Pons (tissue), 1 donor: ENCODE results near the gene ATG9B.
A peak's percentile ranks its signal among the peaks of the same experiment; 100 is the strongest.

Experiments
- DNase-seq: peaks from one replicate; pipeline ENCODE4 v3.0.0-alpha.2; 2016; ENCODE audit warnings: low spot score

ATG9B gene

DNA sequence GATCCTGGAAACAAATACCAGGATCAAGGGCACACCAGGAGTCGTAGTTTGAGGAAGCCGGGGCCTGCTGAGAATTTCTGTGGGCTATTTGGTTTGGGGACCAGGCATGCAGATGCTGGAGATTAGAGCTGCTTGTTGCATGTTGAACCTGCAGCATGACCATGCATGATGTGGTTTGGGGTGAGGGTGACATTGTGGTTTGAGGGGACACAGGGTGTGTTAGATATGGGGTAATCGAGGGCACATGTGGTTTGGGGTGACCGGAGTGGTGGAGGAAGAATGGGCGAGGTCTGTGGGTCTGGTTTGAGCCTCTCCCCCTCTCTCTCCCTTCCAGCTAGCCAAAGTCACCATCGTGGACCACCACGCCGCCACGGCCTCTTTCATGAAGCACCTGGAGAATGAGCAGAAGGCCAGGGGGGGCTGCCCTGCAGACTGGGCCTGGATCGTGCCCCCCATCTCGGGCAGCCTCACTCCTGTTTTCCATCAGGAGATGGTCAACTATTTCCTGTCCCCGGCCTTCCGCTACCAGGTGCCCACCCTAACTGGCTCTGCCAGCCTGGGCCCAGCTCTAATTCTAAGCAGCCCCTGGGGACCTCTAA, 23.3 kb downstream of the ATG9B start:
- no peak for DNase-seq

DNA sequence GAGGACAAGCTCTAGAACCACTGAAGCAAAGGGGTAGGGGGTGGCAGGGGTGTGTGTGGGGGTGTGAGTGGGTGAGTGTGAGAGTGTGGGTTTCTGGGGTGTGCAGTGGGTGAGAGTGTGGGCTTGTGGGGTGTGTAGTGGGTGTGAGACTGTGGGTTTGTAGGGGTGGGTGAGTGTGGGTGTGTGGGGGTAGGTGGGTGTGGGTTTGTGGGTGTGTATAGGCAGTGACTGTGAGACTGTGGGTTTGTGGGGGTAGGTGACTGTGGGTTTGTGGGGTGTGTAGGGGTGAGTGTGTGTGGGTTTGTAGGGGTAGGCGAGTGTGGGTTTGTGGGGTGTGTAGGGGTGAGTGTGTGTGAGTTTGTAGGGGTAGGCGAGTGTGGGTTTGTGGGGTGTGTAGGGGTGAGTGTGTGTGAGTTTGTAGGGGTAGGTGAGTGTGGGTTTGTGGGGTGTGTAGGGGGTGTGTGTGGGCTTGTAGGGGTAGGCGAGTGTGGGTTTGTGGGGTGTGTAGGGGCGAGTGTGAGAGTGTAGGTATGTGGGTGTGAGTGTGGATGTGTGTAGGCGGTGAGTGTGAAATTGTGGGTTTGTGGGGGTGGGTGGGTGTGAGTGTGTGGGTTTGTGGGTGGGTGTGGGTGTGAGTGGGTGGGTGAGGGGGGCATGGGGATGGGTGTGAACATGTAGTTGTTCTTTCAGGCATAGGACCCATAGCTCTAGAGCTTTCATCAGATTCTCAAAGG, 24.6 kb downstream of the ATG9B start:
- no peak for DNase-seq

DNA sequence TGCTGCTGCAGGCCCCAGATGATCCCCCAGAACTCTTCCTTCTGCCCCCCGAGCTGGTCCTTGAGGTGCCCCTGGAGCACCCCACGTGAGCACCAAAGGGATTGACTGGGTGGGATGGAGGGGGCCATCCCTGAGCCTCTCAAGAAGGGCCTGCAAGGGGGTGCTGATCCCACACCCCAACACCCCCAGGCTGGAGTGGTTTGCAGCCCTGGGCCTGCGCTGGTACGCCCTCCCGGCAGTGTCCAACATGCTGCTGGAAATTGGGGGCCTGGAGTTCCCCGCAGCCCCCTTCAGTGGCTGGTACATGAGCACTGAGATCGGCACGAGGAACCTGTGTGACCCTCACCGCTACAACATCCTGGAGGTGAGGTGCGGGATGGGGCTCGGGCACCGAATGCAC, 25.3 kb downstream of the ATG9B start:
- DNase-seq: no peak

DNA sequence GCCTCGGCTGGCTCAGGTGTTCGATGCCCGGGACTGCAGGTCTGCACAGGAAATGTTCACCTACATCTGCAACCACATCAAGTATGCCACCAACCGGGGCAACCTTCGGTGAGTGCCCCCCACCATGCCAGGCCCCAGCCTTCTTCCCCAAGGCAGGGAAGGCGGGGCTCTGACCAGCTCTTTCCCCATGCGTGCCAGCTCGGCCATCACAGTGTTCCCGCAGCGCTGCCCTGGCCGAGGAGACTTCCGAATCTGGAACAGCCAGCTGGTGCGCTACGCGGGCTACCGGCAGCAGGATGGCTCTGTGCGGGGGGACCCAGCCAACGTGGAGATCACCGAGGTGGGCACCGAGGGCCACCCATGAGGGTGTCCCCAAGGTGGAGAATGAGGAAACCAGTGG, 26.0 kb downstream of the ATG9B start:
- no peak for DNase-seq

DNA sequence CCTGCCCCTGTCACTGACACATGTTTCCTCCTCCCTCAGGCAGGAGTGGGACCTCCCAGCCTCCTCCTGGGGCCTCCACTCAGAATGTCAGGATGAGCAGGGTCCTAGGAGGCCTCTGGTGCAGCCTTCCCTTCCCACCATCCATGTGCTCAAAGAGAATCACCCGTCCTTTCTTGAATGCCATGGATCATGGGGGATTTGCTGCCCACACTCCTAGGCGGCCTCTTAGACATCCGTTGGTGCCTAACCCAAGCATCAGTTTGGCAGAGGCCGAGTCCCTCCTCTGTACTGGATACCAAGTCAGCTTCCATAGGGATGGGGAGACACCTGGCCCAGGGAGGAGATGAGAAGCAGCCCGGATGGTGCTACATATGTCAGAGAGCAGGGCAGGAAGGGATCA, 26.5 kb downstream of the ATG9B start:
- DNase-seq: no peak

DNA sequence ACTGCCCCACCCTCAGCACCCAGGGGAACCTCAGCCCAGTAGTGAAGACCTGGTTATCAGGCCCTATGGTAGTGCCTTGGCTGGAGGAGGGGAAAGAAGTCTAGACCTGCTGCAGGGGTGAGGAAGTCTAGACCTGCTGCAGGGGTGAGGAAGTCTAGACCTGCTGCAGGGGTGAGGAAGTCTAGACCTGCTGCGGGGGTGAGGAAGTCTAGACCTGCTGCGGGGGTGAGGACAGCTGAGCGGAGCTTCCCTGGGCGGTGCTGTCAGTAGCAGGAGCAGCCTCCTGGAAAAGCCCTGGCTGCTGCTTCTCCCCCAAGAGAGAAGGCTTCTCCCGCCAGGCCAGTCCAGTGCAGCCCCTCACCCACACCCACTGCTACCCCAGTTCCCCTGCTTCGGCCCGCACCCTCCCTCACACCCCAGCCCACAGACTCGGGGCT, 27.2 kb downstream of the ATG9B start:
- no peak for DNase-seq

DNA sequence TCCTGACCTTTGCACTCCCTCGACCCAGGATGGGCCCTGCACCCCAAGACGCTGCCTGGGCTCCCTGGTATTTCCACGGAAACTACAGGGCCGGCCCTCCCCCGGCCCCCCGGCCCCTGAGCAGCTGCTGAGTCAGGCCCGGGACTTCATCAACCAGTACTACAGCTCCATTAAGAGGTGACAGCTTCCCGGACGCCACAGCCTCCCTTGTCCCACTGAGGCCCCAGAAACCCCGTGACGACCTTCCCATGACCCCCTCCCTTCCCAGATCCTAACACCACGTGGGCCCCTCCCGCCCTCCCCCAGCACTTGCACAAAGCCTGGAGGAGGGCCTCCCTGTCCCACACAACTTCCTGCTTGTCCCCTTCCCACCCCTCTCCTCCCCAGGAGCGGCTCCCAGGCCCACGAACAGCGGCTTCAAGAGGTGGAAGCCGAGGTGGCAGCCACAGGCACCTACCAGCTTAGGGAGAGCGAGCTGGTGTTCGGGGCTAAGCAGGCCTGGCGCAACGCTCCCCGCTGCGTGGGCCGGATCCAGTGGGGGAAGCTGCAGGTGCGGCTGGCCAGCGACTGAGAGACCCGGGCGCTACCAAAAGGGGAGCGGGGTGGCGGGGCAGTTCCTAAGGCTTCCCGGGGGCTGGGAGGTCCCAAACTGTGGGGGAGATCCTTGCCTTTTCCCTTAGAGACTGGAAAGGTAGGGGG, 27.8 kb downstream of the ATG9B start:
- DNase-seq: no peak

DNA sequence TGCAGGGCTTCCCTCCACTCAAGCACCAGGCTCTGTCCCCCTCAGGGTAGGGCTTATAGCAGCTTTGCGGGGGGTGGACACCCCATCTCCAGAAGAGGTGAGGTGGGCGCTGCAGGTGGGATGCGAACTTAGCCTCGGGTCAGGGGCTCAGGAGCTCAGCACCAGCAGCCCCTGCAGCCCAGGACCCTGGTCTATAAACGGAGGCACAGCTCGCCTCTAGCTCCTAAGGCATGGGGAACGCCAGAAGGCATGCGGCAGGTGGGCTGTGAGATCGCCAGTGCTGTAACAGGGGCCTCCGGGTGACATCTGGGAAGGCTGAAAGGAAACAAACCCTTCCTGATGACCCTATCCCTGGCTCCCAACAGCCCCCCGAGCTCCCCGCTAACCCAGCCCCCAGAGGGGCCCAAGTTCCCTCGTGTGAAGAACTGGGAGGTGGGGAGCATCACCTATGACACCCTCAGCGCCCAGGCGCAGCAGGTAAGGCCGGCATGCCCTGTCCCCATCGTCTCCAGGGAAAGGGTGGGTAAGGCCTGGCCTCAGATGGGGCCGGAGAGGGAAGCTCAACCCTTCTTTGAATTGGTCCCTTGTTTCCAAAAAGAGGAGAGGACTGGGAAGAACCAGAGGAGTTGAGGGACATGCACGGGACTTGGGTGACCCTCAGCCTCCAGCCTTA, 29.3 kb downstream of the ATG9B start:
- no peak for DNase-seq

DNA sequence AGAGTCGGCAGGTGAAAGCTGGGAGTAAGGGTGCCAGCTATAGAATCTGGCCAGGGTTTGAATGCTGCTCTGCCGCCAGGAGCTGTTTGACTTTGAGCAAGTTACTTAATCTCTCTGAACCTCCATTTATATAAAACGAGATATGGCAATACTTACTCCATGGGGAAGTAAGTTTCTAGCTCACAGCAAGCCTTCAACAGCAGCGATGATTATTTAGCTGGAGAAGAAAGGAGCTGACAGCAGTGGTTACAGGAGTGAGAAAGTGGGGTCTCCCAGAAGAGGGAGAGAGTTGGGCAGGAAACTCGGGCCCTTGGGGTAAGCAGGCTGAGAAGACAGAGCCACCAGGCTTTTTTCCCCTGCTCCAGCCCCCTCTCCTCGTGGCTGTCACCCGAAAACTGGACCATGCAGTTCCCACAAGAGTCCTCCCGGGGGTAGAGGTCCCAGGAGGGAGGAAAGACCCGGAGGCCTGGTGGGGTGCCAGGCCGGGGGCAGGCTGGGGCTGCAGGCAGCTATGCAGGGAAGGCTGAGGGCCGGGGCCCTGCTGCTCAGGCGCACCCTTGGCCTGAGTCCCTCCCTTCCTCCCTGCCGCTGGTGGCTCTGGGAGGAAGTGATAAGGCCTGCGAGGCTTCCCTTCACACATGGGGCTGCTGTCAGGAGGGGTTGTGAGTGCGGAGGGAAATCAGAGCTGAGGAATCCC, 30.0 kb downstream of the ATG9B start:
- DNase-seq: no peak

DNA sequence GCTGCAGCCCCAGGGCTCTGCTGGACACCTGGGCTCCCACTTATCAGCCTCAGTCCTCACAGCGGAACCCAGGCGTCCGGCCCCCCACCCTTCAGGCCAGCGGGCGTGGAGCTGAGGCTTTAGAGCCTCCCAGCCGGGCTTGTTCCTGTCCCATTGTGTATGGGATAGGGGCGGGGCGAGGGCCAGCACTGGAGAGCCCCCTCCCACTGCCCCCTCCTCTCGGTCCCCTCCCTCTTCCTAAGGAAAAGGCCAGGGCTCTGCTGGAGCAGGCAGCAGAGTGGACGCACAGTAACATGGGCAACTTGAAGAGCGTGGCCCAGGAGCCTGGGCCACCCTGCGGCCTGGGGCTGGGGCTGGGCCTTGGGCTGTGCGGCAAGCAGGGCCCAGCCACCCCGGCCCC, 30.8 kb downstream of the ATG9B start:
- no peak for DNase-seq

DNA sequence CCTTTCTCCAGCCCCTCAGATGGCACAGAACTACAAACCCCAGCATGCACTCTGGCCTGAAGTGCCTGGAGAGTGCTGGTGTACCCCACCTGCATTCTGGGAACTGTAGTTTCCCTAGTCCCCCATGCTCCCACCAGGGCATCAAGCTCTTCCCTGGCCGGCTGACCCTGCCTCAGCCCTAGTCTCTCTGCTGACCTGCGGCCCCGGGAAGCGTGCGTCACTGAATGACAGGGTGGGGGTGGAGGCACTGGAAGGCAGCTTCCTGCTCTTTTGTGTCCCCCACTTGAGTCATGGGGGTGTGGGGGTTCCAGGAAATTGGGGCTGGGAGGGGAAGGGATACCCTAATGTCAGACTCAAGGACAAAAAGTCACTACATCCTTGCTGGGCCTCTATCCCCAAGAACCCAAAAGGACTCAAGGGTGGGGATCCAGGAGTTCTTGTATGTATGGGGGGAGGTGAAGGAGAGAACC, 31.4 kb downstream of the ATG9B start:
- DNase-seq: no peak

DNA sequence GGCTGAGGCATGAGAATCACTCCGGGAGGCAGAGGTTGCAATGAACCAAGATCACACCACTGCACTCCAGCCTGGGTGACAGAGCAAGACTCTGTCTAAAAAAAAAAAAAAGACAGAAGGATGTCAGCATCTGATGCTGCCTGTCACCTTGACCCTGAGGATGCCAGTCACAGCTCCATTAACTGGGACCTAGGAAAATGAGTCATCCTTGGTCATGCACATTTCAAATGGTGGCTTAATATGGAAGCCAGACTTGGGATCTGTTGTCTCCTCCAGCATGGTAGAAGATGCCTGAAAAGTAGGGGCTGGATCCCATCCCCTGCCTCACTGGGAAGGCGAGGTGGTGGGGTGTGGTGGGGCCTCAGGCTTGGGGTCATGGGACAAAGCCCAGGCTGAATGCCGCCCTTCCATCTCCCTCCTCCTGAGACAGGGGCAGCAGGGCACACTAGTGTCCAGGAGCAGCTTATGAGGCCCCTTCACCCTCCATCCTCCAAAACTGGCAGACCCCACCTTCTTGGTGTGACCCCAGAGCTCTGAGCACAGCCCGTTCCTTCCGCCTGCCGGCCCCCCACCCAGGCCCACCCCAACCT, 32.1 kb downstream of the ATG9B start:
- no peak for DNase-seq

DNA sequence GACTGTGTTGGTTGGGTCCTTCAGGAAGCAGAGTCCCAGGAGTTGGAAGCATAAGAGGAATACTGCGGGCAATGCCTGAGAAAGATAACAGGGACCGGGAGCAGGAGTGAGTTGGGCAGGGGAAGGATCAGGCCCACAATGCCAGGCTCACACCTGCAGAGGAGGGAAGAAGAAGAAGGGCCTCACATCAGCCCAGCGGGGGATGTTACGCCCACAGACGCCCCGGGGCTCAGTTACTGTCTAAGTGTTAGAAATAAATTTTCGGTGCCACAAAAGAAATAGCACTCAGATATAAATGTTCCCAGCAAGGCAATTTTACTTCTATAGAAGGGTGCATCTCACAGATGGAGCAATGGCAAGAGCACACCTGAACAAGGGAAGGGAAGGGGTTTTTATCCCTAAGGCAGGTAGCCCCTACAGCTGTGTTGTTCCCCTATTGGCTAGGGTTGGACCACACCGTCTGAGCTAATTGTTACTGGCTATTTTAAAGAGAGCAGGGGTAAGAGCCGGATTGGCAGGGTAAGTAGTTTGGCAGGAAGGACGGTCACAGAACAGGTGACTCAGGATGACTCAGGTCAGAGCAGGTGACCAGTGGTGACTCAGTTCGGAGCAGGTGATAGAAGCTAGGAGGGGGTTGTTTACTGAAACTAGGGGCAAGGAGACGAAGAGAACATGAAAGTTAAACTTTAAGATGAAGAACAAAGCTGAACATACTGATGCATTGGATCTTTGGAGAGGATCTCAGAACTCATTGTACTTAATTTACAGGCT, 33.7 kb downstream of the ATG9B start, which contains the start of gene NOS3:
Gene NOS3, plus strand, starts transcription at position 602 of the 771 bp plus-strand sequence. CDS start 2,787 bp downstream, outside the sequence.
- DNase-seq: no peak

DNA sequence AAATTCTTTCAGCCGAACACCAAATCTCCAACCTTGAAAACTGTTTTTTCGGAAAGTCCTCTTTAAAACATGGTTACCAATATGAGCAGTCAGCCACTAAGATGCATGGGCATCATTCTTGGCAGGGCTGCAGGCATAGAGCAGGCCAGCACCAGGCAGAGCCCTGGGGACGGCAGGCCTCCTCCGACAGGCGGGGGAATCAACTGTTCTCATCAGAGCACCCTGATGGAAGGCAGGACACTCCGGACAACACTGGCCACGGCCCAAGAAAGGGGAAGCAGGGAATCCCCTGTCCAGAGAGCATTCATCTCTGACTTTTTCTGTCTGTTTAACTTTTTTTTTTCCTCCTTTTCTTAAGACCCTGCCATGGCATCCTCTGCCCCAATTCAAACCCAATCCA, 34.8 kb downstream of the ATG9B start:
- DNase-seq: no peak

DNA sequence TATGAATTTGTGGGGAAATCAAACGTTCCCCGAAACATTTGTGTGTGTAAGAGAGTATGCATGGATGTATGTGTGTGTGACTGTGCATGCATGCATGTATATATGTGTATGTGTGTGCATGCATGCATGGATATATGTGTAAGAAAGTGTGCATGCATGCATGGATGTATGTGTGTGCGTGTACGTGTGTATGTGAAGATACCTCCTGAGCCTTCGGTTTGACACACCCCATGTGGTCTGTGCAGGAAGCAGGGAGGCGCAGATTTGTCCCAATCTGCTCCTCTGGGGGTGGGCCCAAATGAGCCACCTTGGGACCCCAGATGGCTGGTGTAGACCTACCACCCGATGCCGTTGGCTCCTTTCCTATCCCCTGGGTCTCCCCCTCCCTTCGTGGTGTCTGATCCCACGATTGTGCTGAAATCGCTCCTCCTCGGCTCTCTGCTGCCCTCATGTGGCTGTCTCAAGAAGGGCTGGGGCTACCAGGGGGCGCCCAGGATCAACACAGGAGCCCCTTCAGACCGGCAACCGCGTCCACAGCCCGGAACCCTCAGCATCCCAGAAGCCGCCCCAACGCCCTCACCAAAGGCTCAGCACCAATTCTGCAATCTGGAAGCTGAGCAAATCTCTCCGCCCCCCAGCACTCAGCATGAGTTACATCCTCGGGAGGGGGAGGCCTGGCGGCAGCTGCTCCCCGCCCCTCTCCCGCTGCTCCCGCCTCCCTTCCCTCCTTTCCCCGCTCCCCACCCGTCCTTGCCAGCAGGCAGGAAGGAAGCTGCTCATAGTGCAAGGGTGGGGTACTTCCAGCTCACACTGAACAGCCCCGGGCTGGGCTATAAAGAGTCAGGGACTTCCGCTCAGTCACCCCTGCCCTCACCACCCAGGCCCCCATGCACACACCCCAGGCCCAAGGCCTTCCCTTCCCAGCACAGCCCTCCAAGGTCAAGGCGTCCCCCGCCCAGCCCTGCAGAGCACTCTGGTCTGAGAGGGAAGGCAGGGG, 35.8 kb downstream of the ATG9B start:
- no peak for DNase-seq

DNA sequence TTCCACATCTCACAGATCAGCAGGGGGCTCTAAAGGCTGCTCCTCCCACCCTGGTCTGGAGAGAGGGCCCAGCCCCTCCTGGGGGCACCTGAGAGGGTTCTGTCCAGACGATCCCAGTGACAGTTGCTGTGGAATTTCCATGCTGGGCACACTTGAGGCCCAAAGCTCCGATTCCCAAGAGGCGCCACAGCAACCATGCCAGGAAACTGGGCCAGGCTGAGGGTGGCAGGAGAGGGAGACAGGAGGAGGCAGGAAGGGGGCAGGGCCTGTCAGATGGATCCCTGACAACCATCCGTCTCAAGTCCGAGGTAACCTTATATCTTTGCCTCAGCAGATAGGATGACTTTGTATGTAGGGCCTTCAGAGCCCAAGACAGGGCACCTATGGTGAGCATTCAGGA, 37.7 kb downstream of the ATG9B start:
- no peak for DNase-seq

DNA sequence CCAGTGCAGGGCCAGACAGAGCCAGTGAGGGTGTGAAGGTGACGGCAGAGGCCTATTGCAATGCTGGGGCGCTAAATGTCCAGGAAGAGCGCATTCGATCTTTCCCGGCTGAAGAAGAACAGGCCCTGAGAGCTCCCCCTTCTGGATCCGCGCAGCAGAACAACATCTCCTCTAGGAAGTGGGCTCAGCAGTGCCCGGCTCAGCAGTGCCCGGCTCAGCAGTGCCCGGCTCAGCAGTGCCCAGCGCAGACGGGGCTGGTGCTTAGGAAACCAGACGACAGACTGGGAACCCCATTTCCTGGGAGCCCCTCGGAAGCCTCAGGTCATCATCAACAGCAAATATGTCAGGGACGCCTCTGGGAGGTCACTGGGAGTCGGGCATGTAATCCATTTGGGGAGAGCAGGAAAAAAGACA, 38.2 kb downstream of the ATG9B start:
- DNase-seq: peak; percentile 66

DNA sequence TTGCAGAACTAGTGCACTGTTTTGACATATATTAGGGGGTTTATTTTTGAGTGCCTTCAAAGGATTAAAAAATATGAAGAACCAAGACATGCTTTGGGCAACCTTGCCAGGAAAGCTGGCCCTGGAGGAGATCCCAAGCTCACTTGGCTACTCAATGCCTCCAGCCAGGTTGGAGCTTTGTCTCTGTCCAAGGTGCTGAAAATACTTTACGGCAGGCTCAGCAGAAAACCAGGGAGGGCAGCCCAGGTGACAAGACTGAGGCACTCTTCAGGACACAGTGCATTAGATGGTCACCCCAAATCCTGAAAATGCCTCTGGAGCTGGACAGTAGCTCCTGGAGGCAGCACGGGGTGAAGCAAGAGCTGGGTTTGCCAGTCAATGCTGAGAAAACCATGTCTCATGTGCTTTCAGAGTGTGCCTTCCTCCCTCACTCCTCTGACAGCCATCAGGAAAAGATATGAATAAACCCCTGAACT, 40.4 kb downstream of the ATG9B start:
- no peak for DNase-seq

DNA sequence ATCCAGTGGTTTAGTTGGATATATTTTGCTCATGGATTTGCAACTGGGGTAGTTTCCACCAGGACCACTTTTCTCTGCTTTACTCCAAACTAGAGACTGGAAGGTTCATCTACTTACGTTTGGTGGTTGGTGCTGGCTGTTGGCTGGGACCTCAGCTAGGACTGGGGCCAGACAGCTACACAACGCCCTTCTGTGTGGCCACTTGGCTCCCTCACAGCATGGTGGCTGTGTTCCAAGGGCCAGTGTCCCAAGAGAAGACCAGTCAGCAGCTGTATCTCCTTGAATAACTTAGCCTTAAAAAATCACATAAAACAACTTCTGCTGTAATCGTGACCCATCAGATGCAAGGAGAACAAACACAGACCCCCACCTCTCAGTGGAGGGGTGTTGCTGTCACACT, 41.9 kb downstream of the ATG9B start:
- peak; percentile 96 for DNase-seq
